ENCODE data around the gene AUTS2. TPM values are rescaled to one million over a fixed set of nuclear protein-coding genes. Genes with fewer than 3 reads are reported as not detected.

AUTS2 gene
- polyA plus RNA-seq, 5 donors, result 85.0 to 114 (median 97.6) TPM

- no peak for DNase-seq
Observed at GRCh38 chr7:70298780-70299471, 700.7 kb downstream of the AUTS2 start.

DNA sequence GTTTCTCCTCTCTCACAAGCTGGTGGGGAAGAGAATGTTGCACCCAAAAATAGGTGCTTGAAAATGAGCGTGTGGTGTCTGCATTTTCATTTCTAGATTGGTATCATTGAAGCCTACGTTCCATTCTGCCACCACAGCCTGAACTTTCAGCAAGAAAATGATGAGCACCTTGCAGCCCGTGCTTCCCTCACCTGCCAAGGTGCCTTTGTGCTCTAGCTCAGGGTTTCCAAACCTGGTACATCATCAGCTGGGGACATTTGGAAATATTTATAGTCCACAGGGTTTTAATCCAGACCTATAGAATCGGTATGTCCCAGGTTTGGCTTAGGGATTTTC, 701.2 kb downstream of the AUTS2 start:
- no peak for DNase-seq

DNA sequence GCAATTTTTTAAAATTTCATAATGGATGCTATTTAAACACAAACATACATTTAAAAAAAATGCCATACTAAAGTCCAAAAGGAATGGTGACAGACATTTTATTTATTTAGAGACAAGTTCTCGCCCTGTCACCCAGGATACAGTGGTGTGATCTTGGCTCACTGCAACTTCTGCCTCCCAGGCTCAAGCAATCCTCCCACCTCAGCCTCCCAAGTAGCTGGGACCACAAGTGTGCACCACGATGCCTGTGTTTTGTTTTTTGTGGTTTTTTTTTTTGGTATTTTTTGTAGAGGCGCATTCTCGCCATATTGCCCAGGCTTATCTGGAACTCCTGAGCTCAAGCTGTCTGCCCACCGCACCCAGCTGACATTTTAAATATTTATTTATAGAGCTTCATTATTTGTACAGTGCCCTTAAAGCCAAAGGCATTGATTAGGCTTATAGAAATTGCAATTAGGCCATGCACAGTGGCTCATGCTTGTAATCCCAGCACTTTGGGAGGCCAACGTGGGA, 703.5 kb downstream of the AUTS2 start:
- no peak for DNase-seq

DNA sequence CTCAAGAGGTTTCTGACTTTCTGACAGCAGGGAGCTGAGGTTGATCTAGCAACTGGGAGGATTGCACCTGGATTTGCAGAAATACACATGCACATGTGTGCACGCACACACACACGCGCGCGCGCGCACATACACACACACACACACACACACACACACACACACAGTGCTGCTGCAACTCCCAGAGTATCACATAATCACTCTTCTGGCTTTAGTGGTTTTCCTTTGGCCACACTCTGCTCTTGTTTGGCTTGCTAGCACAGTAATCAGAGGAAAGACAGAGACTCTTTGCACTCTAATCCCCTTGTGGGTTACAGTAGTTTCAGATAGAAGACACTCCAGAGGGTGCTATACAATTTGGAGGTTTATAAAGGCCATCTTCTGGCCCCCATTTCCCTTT, 705.0 kb downstream of the AUTS2 start:
- no peak for DNase-seq

- no peak for DNase-seq
Observed at GRCh38 chr7:70303780-70304179, 705.5 kb downstream of the AUTS2 start.

DNA sequence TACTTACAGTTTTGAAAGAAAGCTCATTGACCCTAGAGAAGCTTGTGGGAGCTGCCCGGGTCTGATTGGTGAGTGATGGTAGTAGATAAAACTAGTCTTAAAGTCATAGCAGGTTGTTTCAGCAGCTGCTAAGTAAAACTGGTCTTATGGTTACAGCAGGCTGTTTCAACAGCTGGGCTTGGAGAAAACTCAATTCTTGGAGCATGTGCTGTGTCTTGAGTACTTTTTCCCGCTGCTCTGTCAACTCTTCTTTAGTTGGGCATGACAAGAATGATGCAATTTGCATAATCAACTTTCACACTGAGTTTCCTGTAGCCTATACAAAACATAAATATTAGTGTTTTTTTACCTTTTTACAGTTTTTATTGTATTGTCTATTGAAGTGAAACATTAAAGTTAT, 707.9 kb downstream of the AUTS2 start:
- DNase-seq, result no peak

DNA sequence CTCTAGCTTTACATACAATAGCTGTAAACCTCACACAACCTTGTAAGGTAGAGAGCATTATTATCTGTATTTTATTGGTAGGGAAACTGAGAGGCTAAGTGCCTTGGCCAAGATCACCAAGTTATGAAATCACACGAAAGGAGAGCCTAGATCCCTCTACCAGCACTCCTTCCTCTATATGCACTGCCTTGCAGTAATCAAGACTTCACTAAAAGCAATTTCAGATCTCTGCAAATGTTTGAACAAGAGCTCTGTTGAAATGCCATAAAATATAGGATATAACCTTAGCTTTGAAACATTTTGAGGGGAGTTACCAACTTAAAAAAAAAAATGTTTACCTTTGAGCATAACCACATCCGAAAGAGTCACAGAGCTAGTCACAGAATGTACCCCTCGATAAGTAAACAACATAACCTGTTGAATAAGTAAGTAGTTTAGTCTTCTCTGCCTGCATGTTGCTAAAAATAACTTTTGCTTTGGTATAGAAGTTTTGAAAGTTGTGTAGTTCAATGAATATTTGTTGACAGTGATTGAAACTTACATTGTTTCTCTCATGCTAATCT, 709.4 kb downstream of the AUTS2 start:
- DNase-seq, result no peak

DNA sequence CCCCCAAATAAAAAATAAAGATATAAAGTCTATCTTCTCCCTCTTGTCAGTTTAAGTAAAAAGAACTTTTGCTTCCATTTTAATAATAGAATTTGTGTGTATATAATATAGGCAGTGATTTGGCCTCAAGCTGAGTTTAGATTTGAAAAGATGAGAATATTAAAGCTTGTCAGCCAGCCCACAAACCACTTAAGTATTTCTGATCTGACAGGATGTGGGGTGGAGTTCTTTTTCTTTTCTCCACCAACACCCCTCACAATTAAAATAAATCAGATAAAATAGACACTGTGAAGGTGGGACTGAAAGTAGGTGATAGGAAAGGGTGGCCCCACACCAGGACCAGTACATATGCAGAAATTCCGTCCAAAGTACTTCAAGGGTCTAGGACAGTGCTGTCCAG, 714.1 kb downstream of the AUTS2 start:
- no peak for DNase-seq

DNA sequence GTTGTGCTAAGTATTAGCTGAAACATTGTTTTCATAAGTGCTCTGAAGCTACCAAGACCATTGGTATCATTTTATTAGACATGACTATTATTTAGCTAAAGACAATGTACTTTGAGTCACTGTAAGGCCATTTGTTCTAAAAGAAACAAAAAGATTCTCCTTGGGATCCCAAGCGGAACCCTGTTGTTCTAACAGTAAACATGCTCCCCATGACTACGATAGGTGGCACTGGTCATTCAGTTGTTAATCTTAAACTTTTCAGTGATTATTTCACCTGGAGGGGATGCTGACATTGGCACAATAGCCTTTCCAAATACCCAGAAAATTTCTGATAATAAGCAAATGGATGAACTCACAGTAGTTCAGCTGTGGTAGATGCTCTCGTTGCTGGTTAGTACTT, 715.0 kb downstream of the AUTS2 start:
- no peak for DNase-seq

GRCh38 chr7:70313687-70314086, 715.4 kb downstream of the AUTS2 start:
- no peak for DNase-seq

- no peak for DNase-seq
Observed at GRCh38 chr7:70314221-70314620, 715.9 kb downstream of the AUTS2 start.

- no peak for DNase-seq
Observed at GRCh38 chr7:70316745-70317144, 718.5 kb downstream of the AUTS2 start.

GRCh38 chr7:70317356-70317755, 719.1 kb downstream of the AUTS2 start:
- DNase-seq, result no peak

DNA sequence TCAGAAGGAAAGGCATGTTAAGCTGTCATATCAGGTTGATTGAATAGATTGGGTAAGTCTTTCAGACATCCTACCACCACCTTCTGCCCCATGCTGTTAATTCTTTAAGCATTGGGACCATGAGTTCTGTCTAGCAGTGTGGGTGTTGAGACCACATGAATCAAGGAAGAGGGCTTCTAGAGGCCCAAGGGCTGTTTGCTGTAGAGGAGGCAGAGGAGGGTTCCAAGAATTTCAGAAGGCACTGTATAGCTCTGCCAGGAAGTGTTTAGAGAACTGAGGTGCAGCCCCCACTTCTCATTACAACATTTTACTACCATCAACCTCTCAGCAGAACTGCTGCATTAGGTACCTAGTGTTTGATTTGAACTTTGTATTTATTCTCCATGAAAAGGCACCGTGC, 720.2 kb downstream of the AUTS2 start:
- no peak for DNase-seq

GRCh38 chr7:70319057-70319456, 720.8 kb downstream of the AUTS2 start:
- DNase-seq, result no peak

- DNase-seq, result no peak
Observed at GRCh38 chr7:70321016-70321590, 722.8 kb downstream of the AUTS2 start.

DNA sequence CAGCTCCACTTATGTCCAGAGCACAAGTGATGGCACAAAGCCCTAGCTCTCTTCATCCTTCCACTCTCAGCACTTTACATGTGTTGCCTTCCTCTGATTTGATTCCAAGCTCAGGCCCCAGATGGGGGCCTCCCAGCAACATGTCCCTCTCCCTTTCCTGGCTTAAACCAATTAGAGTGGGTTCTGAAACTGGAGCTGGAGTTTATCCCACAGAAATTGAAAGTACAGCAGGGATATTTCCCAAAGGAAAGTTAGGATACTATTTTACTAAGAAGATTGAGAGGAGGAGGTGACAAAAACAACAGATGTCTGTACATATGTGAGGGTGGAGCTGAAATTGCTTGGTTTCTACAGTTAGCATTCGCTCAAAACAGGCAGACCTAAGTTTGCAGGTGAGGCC, 724.6 kb downstream of the AUTS2 start:
- DNase-seq, result no peak

DNA sequence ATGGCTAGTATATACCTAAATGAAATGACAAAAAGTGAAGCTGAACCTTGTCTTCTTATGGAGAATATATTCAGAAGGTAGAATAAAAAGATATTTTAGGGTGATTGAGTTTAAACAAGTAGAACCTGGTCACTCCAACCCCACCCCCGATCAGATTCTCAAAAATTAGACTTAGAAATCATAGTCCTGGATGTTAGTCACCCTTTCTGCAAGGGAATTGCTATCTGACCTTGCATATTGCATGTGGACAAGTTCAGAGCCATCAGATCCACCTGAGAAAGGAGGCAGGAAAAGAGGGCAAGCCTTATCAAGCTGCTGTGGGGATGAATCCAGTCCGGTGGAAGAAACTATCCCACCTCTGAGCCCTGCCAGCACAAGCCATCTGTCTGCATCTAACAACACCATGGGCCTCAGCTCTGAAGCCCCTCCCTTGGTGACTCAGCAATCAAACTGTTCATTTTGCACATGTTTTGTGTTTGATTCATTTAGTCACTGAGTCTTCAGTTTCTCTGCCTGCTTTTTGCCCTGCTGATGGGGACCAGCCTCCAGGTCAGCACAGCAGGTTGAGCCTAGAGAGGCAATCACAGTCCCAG, 727.3 kb downstream of the AUTS2 start:
- no peak for DNase-seq

DNA sequence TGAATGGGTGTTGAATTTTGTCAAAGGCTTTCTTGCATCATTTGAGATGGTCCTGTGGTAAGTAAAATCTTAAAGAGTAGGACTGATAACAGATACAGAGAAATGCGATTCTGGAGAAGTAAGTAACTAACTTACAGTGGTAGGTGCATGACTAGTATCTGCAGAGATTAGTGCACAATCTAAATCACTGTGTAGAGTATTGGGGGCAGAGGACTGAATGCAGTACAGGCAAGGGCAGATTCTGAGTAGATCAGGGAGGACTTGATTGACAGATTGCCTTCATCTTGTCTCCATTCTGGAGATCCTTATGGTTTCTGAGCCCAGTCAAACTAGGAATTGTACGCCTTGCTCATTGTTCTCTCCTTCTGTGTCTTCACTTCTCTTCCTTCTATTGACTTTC, 736.0 kb downstream of the AUTS2 start:
- DNase-seq, result no peak

DNA sequence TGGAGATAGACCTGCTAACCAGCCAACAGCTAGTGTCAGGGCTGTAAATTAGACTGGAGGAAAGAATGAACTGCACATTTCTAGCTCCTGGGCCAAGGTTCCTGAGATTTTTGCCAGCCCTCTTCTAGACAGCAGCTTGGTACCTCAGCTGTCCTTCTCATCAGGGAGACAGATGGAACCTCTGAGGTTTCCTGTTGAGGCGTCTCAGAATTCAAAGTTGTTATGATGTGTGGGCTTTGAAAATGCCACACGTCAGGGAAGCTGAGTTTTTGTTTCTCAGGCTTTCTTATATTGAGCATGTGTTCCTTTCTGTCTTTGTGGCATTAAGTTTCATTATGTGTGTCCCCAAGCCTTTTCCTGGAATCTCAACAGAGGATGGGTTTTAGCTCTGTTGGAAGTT, 736.6 kb downstream of the AUTS2 start:
- no peak for DNase-seq

GRCh38 chr7:70336536-70336935, 738.3 kb downstream of the AUTS2 start:
- DNase-seq, result no peak

DNA sequence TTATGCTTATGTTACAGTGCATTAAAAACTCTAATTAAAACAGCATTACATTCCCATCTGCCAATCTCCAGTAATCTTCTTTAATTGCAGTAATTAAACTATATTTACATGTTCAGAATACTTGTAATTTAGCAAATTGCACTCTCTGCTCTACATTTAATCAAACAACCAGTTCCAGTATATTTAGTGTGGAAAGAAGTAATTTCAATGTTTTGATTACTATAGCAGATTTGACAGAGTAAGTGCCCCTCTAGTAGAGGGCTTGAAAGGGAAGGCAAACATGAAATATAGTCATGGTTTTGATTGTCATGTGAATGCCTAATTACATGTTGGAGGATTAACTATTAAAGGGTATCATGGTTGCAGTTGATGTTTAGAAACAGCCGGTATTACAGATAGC, 739.7 kb downstream of the AUTS2 start:
- DNase-seq, result no peak

- DNase-seq, result no peak
Observed at GRCh38 chr7:70340236-70340635, 742.0 kb downstream of the AUTS2 start.
